MM.1S (cell line): Measurements from ENCODE around the gene CKMT2.

Experiments used
- CTCF ChIP-seq: fragments of 300-600 bp; sonication (generic); IDR thresholded peaks from 2 replicates; pipeline ENCODE4 v1.5.1; 2016; ENCODE audit warnings: antibody characterized with exemption, low read length, mixed read lengths
- EZH2 ChIP-seq: fragments of 300-600 bp; sonication (generic); optimal IDR thresholded peaks from 2 replicates; pipeline ENCODE3; 2017; ENCODE audit warnings: low read depth, mild to moderate bottlenecking, antibody characterized with exemption, low read length, mixed read lengths
- EZH2phosphoT487 ChIP-seq: fragments of 300-600 bp; sonication (generic); IDR thresholded peaks from 2 replicates; pipeline ENCODE4 v1.6.1; 2018; ENCODE audit warnings: antibody characterized with exemption, low read length

DNA sequence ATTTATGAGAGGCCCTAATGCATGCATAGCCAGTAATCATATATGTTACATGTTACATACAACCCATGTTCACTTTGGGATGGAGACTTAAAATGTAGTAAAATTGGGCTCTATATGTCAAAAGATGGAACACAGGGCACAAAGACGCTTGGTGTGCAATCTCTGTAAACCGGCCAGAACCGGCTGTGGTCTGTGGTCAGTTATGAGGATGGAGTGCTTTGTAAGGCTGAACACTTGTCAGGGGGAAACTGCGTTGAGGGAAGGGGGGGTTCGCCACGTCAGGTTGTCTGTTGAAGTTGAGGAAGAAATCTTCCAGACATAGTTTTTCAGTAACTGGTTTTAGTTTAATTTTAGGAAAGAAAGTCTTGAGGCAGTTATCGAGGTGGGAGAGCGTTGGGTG lies 2.7 kb upstream of the CKMT2 start:
- TF ChIP-seq CTCF (no peak), EZH2phosphoT487 (no peak), EZH2 (no peak)
